Spleen (tissue), 7 donors: ENCODE results near the gene MZT1.

Experiments used
- CTCF ChIP-seq, 11 experiments: fragments of 200-600 bp in 7 of 11; fragments of 450-650 bp in 4 of 11; sonication (generic) in 4 of 11; IDR thresholded peaks in 8 of 11; conservative IDR thresholded peaks in 3 of 11; 1 replicate in 7 of 11; 2 replicates in 4 of 11; pipeline versions ENCODE4 v1.4.0 to v1.8.0; 2016 to 2021; ENCODE audit warnings: antibody characterized with exemption in 11 of 11, inconsistent platforms in 4 of 11, mild to moderate bottlenecking in 1 of 11
- POLR2A ChIP-seq, 3 donors: fragments of 450-650 bp; IDR thresholded peaks; one replicate each; pipeline ENCODE4 v1.5.1; 2017; ENCODE audit warnings: antibody characterized with exemption in 3 of 3, mild to moderate bottlenecking in 1 of 3
- donor health status: DM: no; HTN: no; CAD: no; lungs with moderate emphysema.
- donor health status: DM: no; HTN: no; CAD: no.
- donor health status: DM: no; HTN: no; CAD: no.

- TF ChIP-seq CTCF (IDR thresholded peaks at IDR 0.05 in 8 of 11, conservative IDR thresholded peaks at IDR 0.05 in 3 of 11) (no peak), POLR2A (IDR thresholded peaks at IDR 0.05) (no peak)
Measured at GRCh38 chr13:72694314-72694713, 33.1 kb downstream of the MZT1 start.
